KMS-11 (cell line): ENCODE measurements around the gene FAH.
A peak's percentile ranks its signal among the peaks of the same experiment; 100 is the strongest.

Source experiments
- H2AFZ ChIP-seq: fragments of 200-600 bp; sonication (generic); 2 replicates; pipeline ENCODE4 v1.6.1; 2016; ENCODE audit warnings: antibody characterized with exemption, mixed run types, low read depth
- H3K27ac ChIP-seq: fragments of 200-600 bp; sonication (generic); 2 replicates; pipeline ENCODE4 v1.6.1; 2016; ENCODE audit warnings: mild to moderate bottlenecking, mixed run types
- H3K27me3 ChIP-seq: fragments of 200-600 bp; sonication (generic); 2 replicates; pipeline ENCODE4 v1.6.1; 2017; ENCODE audit warnings: mild to moderate bottlenecking, low read depth, mixed run types, moderate library complexity; ENCODE audit not compliant: insufficient read depth
- H3K36me3 ChIP-seq: fragments of 200-600 bp; sonication (generic); 2 replicates; pipeline ENCODE4 v1.6.1; 2017; ENCODE audit warnings: mild to moderate bottlenecking, mixed run types; ENCODE audit not compliant: insufficient read depth
- H3K4me1 ChIP-seq: fragments of 200-600 bp; sonication (generic); 2 replicates; pipeline ENCODE4 v1.6.1; 2016; ENCODE audit warnings: mild to moderate bottlenecking, low read depth, mixed run types; ENCODE audit not compliant: poor library complexity, severe bottlenecking
- H3K4me2 ChIP-seq: fragments of 200-600 bp; sonication (generic); 2 replicates; pipeline ENCODE4 v1.7.0; 2016; ENCODE audit warnings: mild to moderate bottlenecking, mixed run types
- H3K4me3 ChIP-seq: fragments of 200-600 bp; sonication (generic); IDR thresholded peaks from 2 replicates; pipeline ENCODE4 v1.6.1; 2017; ENCODE audit warnings: low read depth, low read length, mixed read lengths; ENCODE audit not compliant: insufficient read depth
- H3K79me2 ChIP-seq: fragments of 200-600 bp; sonication (generic); 2 replicates; pipeline ENCODE4 v1.6.1; 2016; ENCODE audit warnings: low read depth, mixed run types; ENCODE audit not compliant: insufficient read depth
- H3K9ac ChIP-seq: fragments of 200-600 bp; sonication (generic); 2 replicates; pipeline ENCODE4 v1.6.1; 2016; ENCODE audit warnings: mild to moderate bottlenecking, mixed run types
- H4K20me1 ChIP-seq: fragments of 200-600 bp; sonication (generic); 2 replicates; pipeline ENCODE4 v1.6.1; 2016; ENCODE audit warnings: mild to moderate bottlenecking, mixed run types; ENCODE audit not compliant: insufficient read depth
- CTCF ChIP-seq: fragments of 200-600 bp; sonication (generic); conservative IDR thresholded peaks from 2 replicates; pipeline ENCODE4 v1.6.1; 2017; ENCODE audit warnings: low read depth, mild to moderate bottlenecking, antibody characterized with exemption, low read length, moderate library complexity, mixed read lengths

The FAH gene

DNA sequence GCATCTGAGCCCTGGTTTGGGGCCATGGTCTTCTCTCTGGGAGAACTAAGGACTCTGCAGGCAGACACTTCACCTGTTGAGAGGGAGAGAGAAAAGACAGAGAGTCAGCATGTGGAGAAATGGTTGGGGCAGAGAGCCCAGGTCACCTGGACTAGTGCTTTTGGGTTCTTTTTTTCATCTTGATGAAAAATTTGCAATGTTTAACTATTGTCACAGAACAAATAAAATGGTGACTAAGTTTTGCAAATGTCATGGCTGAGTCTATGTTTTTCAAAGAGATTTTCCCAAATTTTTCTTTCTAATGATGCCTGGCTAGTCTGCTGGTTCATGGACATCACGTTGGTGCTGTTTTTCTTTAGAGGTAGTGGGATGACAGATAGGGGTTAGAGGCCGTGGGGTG lies 17.8 kb downstream of the FAH start:
- no peak overlapping the region for H2AFZ ChIP-seq
- H3K27me3 ChIP-seq, result no peaks in the 10 kb centered on the region
- no peak overlapping the region for H3K9ac ChIP-seq
- H4K20me1 ChIP-seq, result no peaks in the 10 kb centered on the region
- no peaks in the 10 kb centered on the region for H3K4me1 ChIP-seq
- H3K4me3 ChIP-seq, result no peak overlapping the region
- H3K27ac ChIP-seq, result no peak overlapping the region
- TF ChIP-seq CTCF, result no peak
- no peak overlapping the region for H3K4me2 ChIP-seq
- no peaks in the 10 kb centered on the region for H3K79me2 ChIP-seq
- no peaks in the 10 kb centered on the region for H3K36me3 ChIP-seq

- Histone ChIP-seq H3K4me3 (no peak overlapping the region), H3K27me3 (no peaks in the 10 kb centered on the region), H3K4me1 (no peaks in the 10 kb centered on the region), H4K20me1 (no peaks in the 10 kb centered on the region), H3K27ac (no peak overlapping the region), H3K79me2 (no peaks in the 10 kb centered on the region), H3K36me3 (no peaks in the 10 kb centered on the region), H3K4me2 (no peak overlapping the region), H2AFZ (no peak overlapping the region), H3K9ac (no peak overlapping the region)
- no peak for TF ChIP-seq CTCF
Observed at GRCh38 chr15:80171787-80172186, 19.0 kb downstream of the FAH start.

- Histone ChIP-seq H3K79me2 (no peaks in the 10 kb centered on the region), H3K4me1 (no peaks in the 10 kb centered on the region), H3K4me2 (no peak overlapping the region), H4K20me1 (no peaks in the 10 kb centered on the region), H3K4me3 (no peak overlapping the region), H3K27me3 (no peaks in the 10 kb centered on the region), H2AFZ (no peak overlapping the region), H3K9ac (no peak overlapping the region), H3K27ac (no peak overlapping the region), H3K36me3 (no peaks in the 10 kb centered on the region)
- TF ChIP-seq CTCF, result no peak
Observed at GRCh38 chr15:80172401-80172800, 19.6 kb downstream of the FAH start.

GRCh38 chr15:80173022-80173759 lies 20.4 kb downstream of the FAH start:
- H3K27ac ChIP-seq, result no peak overlapping the region
- TF ChIP-seq CTCF, result peak; percentile 77

More at GRCh38 chr15:80173022-80173759, 20.4 kb downstream of the FAH start:
- no peak overlapping the region for H3K9ac ChIP-seq
- H3K27me3 ChIP-seq, result no peaks in the 10 kb centered on the region
- H3K36me3 ChIP-seq, result no peaks in the 10 kb centered on the region
- no peak overlapping the region for H3K4me3 ChIP-seq
- H3K4me1 ChIP-seq, result no peaks in the 10 kb centered on the region
- no peak overlapping the region for H2AFZ ChIP-seq
- H4K20me1 ChIP-seq, result no peaks in the 10 kb centered on the region
- H3K79me2 ChIP-seq, result no peaks in the 10 kb centered on the region
- H3K4me2 ChIP-seq, result no peak overlapping the region
